H1 (cell line): ENCODE results near the gene STRIP2. TPM values are rescaled to one million over a fixed set of nuclear protein-coding genes. Genes with fewer than 3 reads are reported as not detected.

Experiments used
- CTCF ChIA-PET: fragments of 300-600 bp; sonication (Branson Sonifier 250); formaldehyde crosslinking; loops from one replicate; lab custom pipeline; 2021; ENCODE audit not compliant: partially characterized antibody; lab: Charles Lee
- POLR2A ChIA-PET: fragments of 300-600 bp; sonication (Branson Sonifier 250); formaldehyde crosslinking; loops from one replicate; lab custom pipeline; 2021; ENCODE audit warnings: inconsistent platforms; ENCODE audit not compliant: partially characterized antibody; lab: Charles Lee
- DNase-seq, 2 experiments: peaks; one replicate each; pipeline versions ENCODE4 v3.0.0 to v3.0.0-alpha.2; 2010 to 2022; ENCODE audit warnings: low spot score in 2 of 2, low read depth in 1 of 2, mixed read lengths in 1 of 2
- FAIRE-seq: peaks from 2 replicates; lab custom pipeline; 2011; peaks lifted over from hg19 to GRCh38; lab: Jason Lieb, UNC
- H2AFZ ChIP-seq: 2 replicates; pipeline ENCODE4 v1.8.1; 2012; ENCODE audit warnings: low read length, inconsistent platforms
- H2AK5ac ChIP-seq: 2 replicates; pipeline ENCODE4 v1.6.1; 2013; ENCODE audit warnings: low read depth, low read length
- H2BK120ac ChIP-seq: replicated peaks from 2 replicates; pipeline ENCODE3; 2013; ENCODE audit warnings: low read depth, low read length, inconsistent platforms
- H2BK12ac ChIP-seq: 2 replicates; pipeline ENCODE4 v1.6.1; 2013; ENCODE audit warnings: low read depth, low read length
- H2BK15ac ChIP-seq: 2 replicates; pipeline ENCODE4 v1.6.1; 2013; ENCODE audit warnings: low read length
- H2BK20ac ChIP-seq: 2 replicates; pipeline ENCODE4 v1.6.1; 2013; ENCODE audit warnings: low read length
- H2BK5ac ChIP-seq: 2 replicates; pipeline ENCODE4 v1.6.1; 2013; ENCODE audit warnings: low read depth, low read length
- H3K14ac ChIP-seq: 2 replicates; pipeline ENCODE4 v1.6.1; 2013; ENCODE audit warnings: inconsistent platforms; ENCODE audit not compliant: insufficient read length
- H3K18ac ChIP-seq: 2 replicates; pipeline ENCODE4 v1.6.1; 2013; ENCODE audit warnings: low read length; ENCODE audit errors: extremely low read depth
- H3K23ac ChIP-seq: 2 replicates; pipeline ENCODE4 v1.6.1; 2013; ENCODE audit warnings: inconsistent platforms; ENCODE audit not compliant: insufficient read length
- H3K23me2 ChIP-seq: 2 replicates; pipeline ENCODE4 v1.6.1; 2013; ENCODE audit warnings: low read depth, low read length
- H3K27ac ChIP-seq: 2 replicates; pipeline ENCODE4 v1.6.1; 2011; ENCODE audit warnings: low read depth, low read length, inconsistent platforms
- H3K27me3 ChIP-seq, 4 experiments: replicated peaks in 1 of 4; 1 replicate in 1 of 4; 2 replicates in 3 of 4; pipeline versions ENCODE4 v1.6.1 to v1.8.1; 2011 to 2013; ENCODE audit warnings: low read length in 3 of 4, mild to moderate bottlenecking in 3 of 4, inconsistent platforms in 2 of 4, mixed read lengths in 2 of 4, moderate library complexity in 1 of 4; ENCODE audit not compliant: control insufficient read depth in 3 of 4, insufficient read depth in 3 of 4; ENCODE audit errors: extremely low read depth in 1 of 4
- H3K36me3 ChIP-seq, 4 experiments: 2 replicates each; pipeline versions ENCODE4 v1.6.1 to v1.8.1; 2011 to 2013; ENCODE audit warnings: mild to moderate bottlenecking in 4 of 4, low read length in 3 of 4, moderate library complexity in 2 of 4, control low read depth in 1 of 4, inconsistent platforms in 1 of 4; ENCODE audit not compliant: insufficient read depth in 4 of 4, control insufficient read depth in 2 of 4
- H3K4ac ChIP-seq: replicated peaks from 2 replicates; pipeline ENCODE3; 2013; ENCODE audit warnings: low read length, low read depth, mixed read lengths, inconsistent platforms; ENCODE audit not compliant: insufficient read length
- H3K4me1 ChIP-seq, 4 experiments: replicated peaks in 1 of 4; 1 replicate in 1 of 4; 2 replicates in 3 of 4; pipeline versions ENCODE4 v1.6.1 to v1.8.1; 2011 to 2013; ENCODE audit warnings: low read length in 3 of 4, inconsistent platforms in 2 of 4, mixed read lengths in 1 of 4; ENCODE audit not compliant: insufficient read depth in 4 of 4, control insufficient read depth in 3 of 4
- H3K4me2 ChIP-seq, 2 experiments: 2 replicates each; pipeline versions ENCODE4 v1.6.1 to v1.8.1; 2011 to 2013; ENCODE audit warnings: low read depth in 2 of 2, low read length in 2 of 2, control low read depth in 1 of 2, inconsistent platforms in 1 of 2, mild to moderate bottlenecking in 1 of 2; ENCODE audit not compliant: insufficient read depth in 1 of 2
- H3K4me3 ChIP-seq, 4 experiments: fragments of 200-600, 300-600 bp in 1 of 4; sonication (generic), shearing (Covaris generic), sonication (Bioruptor Twin) in 1 of 4; 2 replicates each; pipeline versions ENCODE4 v1.5.1 to v1.8.1; 2011 to 2016; ENCODE audit warnings: low read length in 4 of 4, low read depth in 3 of 4, control low read depth in 2 of 4, inconsistent platforms in 2 of 4, mild to moderate bottlenecking in 2 of 4, mixed read lengths in 1 of 4, moderate library complexity in 1 of 4; ENCODE audit not compliant: insufficient read depth in 2 of 4; ENCODE audit errors: extremely low read depth in 1 of 4
- H3K56ac ChIP-seq: replicated peaks from 2 replicates; pipeline ENCODE3; 2013; ENCODE audit warnings: low read depth, mild to moderate bottlenecking, mixed read lengths, low read length, inconsistent platforms; ENCODE audit not compliant: insufficient read length
- H3K79me1 ChIP-seq: 2 replicates; pipeline ENCODE4 v1.6.1; 2013; ENCODE audit warnings: low read depth, low read length, control low read depth
- H3K79me2 ChIP-seq, 2 experiments: 2 replicates each; pipeline versions ENCODE4 v1.6.1 to v1.8.1; 2012 to 2013; ENCODE audit warnings: low read length in 2 of 2, mild to moderate bottlenecking in 2 of 2, inconsistent platforms in 1 of 2; ENCODE audit not compliant: insufficient read depth in 2 of 2, control insufficient read depth in 1 of 2
- H3K9ac ChIP-seq, 4 experiments: replicated peaks in 1 of 4; 1 replicate in 1 of 4; 2 replicates in 3 of 4; pipeline versions ENCODE4 v1.6.1 to v1.8.1; 2011 to 2013; ENCODE audit warnings: low read depth in 3 of 4, low read length in 3 of 4, control low read depth in 2 of 4, mild to moderate bottlenecking in 2 of 4, moderate library complexity in 2 of 4, inconsistent platforms in 1 of 4; ENCODE audit errors: extremely low read depth in 1 of 4
- H3K9me3 ChIP-seq, 2 experiments: 2 replicates each; pipeline versions ENCODE4 v1.6.1 to v1.8.1; 2012 to 2013; ENCODE audit warnings: mild to moderate bottlenecking in 2 of 2, moderate library complexity in 2 of 2, control low read depth in 1 of 2, inconsistent platforms in 1 of 2, low read depth in 1 of 2, low read length in 1 of 2, mixed read lengths in 1 of 2; ENCODE audit not compliant: insufficient read depth in 2 of 2
- H4K20me1 ChIP-seq, 2 experiments: replicated peaks in 1 of 2; 2 replicates each; pipeline versions ENCODE3 to v1.8.1; 2011 to 2013; ENCODE audit warnings: inconsistent platforms in 2 of 2, low read length in 2 of 2, mild to moderate bottlenecking in 1 of 2; ENCODE audit not compliant: insufficient read depth in 2 of 2, control insufficient read depth in 1 of 2
- H4K5ac ChIP-seq: 2 replicates; pipeline ENCODE4 v1.6.1; 2013; ENCODE audit warnings: low read length, low read depth, mixed read lengths, inconsistent platforms; ENCODE audit not compliant: insufficient read length
- H4K8ac ChIP-seq: 2 replicates; pipeline ENCODE4 v1.8.0; 2013; ENCODE audit warnings: mild to moderate bottlenecking, moderate library complexity, low read length, inconsistent platforms; ENCODE audit not compliant: insufficient read depth; ENCODE audit errors: extremely low read depth
- H4K91ac ChIP-seq: replicated peaks from 2 replicates; pipeline ENCODE3; 2013; ENCODE audit warnings: low read length, mixed read lengths, inconsistent platforms; ENCODE audit not compliant: insufficient read length
- BCL11A ChIP-seq, 2 experiments: IDR thresholded peaks; one replicate each; pipeline ENCODE4 v1.6.1; 2011; ENCODE audit warnings: low read depth in 2 of 2, low read length in 2 of 2, mild to moderate bottlenecking in 2 of 2
- JUN ChIP-seq: IDR thresholded peaks from 2 replicates; pipeline ENCODE4 v1.6.1; 2011; ENCODE audit warnings: low read depth, mild to moderate bottlenecking, improper control_type of control experiment, low read length
- POLR2A ChIP-seq, 2 experiments: IDR thresholded peaks; 1 replicate in 1 of 2; 2 replicates in 1 of 2; pipeline ENCODE4 v1.6.1; 2011; ENCODE audit warnings: low read depth in 2 of 2, low read length in 2 of 2, mild to moderate bottlenecking in 2 of 2; ENCODE audit errors: control extremely low read depth in 1 of 2
- POU5F1 ChIP-seq: IDR thresholded peaks from 2 replicates; pipeline ENCODE4 v1.6.1; 2011; ENCODE audit warnings: low read depth, mild to moderate bottlenecking, low read length, moderate library complexity
- RBBP5 ChIP-seq: IDR thresholded peaks from 2 replicates; pipeline ENCODE4 v1.7.1; 2012; ENCODE audit warnings: low read depth, mild to moderate bottlenecking, inconsistent platforms, low read length, moderate library complexity, borderline replicate concordance
- SIN3A ChIP-seq, 2 experiments: IDR thresholded peaks in 1 of 2; conservative IDR thresholded peaks in 1 of 2; 2 replicates each; pipeline ENCODE4 v1.6.1; 2011 to 2012; ENCODE audit warnings: low read length in 2 of 2, improper control_type of control experiment in 1 of 2, low read depth in 1 of 2, mild to moderate bottlenecking in 1 of 2
- SIRT6 ChIP-seq: IDR thresholded peaks from one replicate; pipeline ENCODE4 v1.7.1; 2012; ENCODE audit warnings: low read length, inconsistent platforms
- SIX5 ChIP-seq: IDR thresholded peaks from 2 replicates; pipeline ENCODE4 v1.6.1; 2011; ENCODE audit warnings: mild to moderate bottlenecking, low read depth, low read length
- TBP ChIP-seq: IDR thresholded peaks from 2 replicates; pipeline ENCODE4 v1.6.1; 2011; ENCODE audit warnings: low read depth, low read length, improper control_type of control experiment
- YY1 ChIP-seq: IDR thresholded peaks from 2 replicates; pipeline ENCODE4 v1.6.1; 2011; ENCODE audit warnings: low read depth, mild to moderate bottlenecking, low read length
- WGBS, 2 experiments: shearing (Covaris generic) in 1 of 2; methylation state at CpG; one replicate each; pipeline versions ENCODE4 v1.1.6 to v1.1.7; 2013 to 2015; ENCODE audit warnings: low lambda C conversion rate in 2 of 2, mixed read lengths in 2 of 2, inconsistent platforms in 1 of 2, low coverage in 1 of 2, missing lambda C conversion rate in 1 of 2; ENCODE audit not compliant: insufficient replicate concordance in 2 of 2, insufficient coverage in 1 of 2, insufficient read length in 1 of 2; ENCODE audit errors: extremely low coverage in 1 of 2, missing lambda C conversion rate in 1 of 2; 5-methylcytosine and 5-hydroxymethylcytosine counted together
- polyA plus RNA-seq, 7 experiments: library from polyadenylated mRNA; depleted of rRNA in 3 of 7; stranded (reverse) in 5 of 7; unstranded in 2 of 7; fragments of >200 nt in 5 of 7; fragments of 200-250 nt in 2 of 7; gene quantifications; 1 replicate in 5 of 7; 2 replicates in 1 of 7; 4 replicates in 1 of 7; pipeline versions ENCODE4 v1.2.1 to v1.2.3, GENCODE V29; 2011 to 2013; ENCODE audit warnings: missing spikeins in 2 of 7, mixed read lengths in 2 of 7
- total RNA-seq: library from RNA; stranded (reverse); fragmentation: NEBNext Ultra II Directional; extraction: Animal tissue kit (Norgen Biotek cat#: 25700); gene quantifications from 2 replicates; pipeline ENCODE4 v1.2.1, GENCODE V29; 2021

The STRIP2 gene
- total and polyA plus RNA-seq, 2 of the 8 experiments (the other 6 are each of a cell fraction or from before 2014, with no cell fraction given), result 5.3 to 8.2 TPM

GRCh38 chr7:129489491-129489890 lies 55.3 kb downstream of the STRIP2 start:
- H3K4me3 ChIP-seq, result no peak overlapping the region
- H3K23me2 ChIP-seq, result no peaks in the 10 kb centered on the region
- H3K4me1 ChIP-seq, result no peaks in the 10 kb centered on the region
- H2AFZ ChIP-seq, result no peak overlapping the region
- no peak overlapping the region for H2BK12ac ChIP-seq
- H3K9ac ChIP-seq, result no peak overlapping the region
- ChIA-PET POLR2A (no interaction called here), CTCF (interaction anchor here (1.4 kb wide), 1 partner anchor 16 kb away, joined by 3 read pairs; no protein-coding TSS in a partner anchor)
- no peaks in the 10 kb centered on the region for H3K9me3 ChIP-seq
- no peak overlapping the region for H3K23ac ChIP-seq
- no peak overlapping the region for H2BK15ac ChIP-seq
- no peak overlapping the region for H2BK120ac ChIP-seq
- H2AK5ac ChIP-seq, result no peak overlapping the region
- FAIRE-seq, result no peak
- no peaks in the 10 kb centered on the region for H3K27me3 ChIP-seq
- no peak overlapping the region for H4K8ac ChIP-seq
- 87% methylated on average over 3 of the region's 3 CpGs; no CpG with 5 or more reads in 1 of the 2 experiments for WGBS, 2 experiments
- H4K91ac ChIP-seq, result no peak overlapping the region
- no peak overlapping the region for H3K56ac ChIP-seq
- H4K5ac ChIP-seq, result no peak overlapping the region
- TF ChIP-seq BCL11A (IDR thresholded peaks at IDR 0.05; ENCODE audit: low read depth in 2 of 2, low read length in 2 of 2) (no peak), SIN3A (conservative IDR thresholded peaks at IDR 0.05 in 1 of 2, IDR thresholded peaks at IDR 0.05 in 1 of 2; ENCODE audit: low read depth in 1 of 2, low read length in 2 of 2) (no peak), TBP (no peak), SIRT6 (no peak), RBBP5 (no peak), JUN (no peak), POLR2A (IDR thresholded peaks at IDR 0.05; ENCODE audit: control extremely low read depth in 1 of 2, low read depth in 2 of 2, low read length in 2 of 2) (no peak), SIX5 (no peak), YY1 (no peak), POU5F1 (no peak)
- H3K79me1 ChIP-seq, result no peaks in the 10 kb centered on the region
- no peak overlapping the region for H3K27ac ChIP-seq
- H3K4ac ChIP-seq, result no peak overlapping the region
- no peak for DNase-seq
- H3K18ac ChIP-seq, result no peak overlapping the region
- no peak overlapping the region for H2BK5ac ChIP-seq
- no peaks in the 10 kb centered on the region for H4K20me1 ChIP-seq
- no peak overlapping the region for H3K4me2 ChIP-seq
- no peak overlapping the region for H2BK20ac ChIP-seq
- no peak overlapping the region for H3K14ac ChIP-seq
- H3K36me3 ChIP-seq, result no peaks in the 10 kb centered on the region; a peak in 1 of 8 replicates
- H3K79me2 ChIP-seq, result no peaks in the 10 kb centered on the region
